ENCODE results near the gene ADAMTS9. TPM values are rescaled to one million over a fixed set of nuclear protein-coding genes. Genes with fewer than 3 reads are reported as not detected.

Gene ADAMTS9
- total and polyA plus RNA-seq, 2 donors (not counting 3 experiments of a cell fraction or from before 2014, with no cell fraction given) = 6.5 to 23.9 TPM

DNA sequence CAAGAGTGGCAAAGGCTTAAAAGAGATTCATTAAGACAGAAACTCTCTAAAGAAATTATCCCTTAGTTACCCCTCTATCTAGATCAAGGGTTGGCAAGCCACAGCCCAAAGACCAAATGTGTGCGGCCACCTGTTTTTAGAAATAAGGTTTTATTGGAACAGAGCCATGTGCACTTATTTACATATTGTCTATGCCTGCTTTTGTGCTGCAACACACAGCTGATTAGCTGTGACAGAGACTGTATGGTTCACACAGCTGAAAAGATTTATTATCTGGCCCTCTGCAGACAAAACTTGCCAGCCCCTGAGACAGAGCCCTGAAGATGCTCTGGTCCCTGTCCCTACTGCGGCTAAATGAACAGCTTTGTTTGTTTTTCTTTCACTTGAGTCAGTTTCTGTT, 88.1 kb downstream of the ADAMTS9 start:
- no peak for FAIRE-seq

More for the DNA sequence above, 88.1 kb downstream of the ADAMTS9 start:
- peaks cover 3% of the 10 kb centered on the region for H3K4me1 ChIP-seq (ENCODE audit: control insufficient read depth, extremely low read depth, insufficient read depth, low read length)
- no peak overlapping the region for H3K4me2 ChIP-seq (ENCODE audit: insufficient read depth, low read length)
- H3K79me2 ChIP-seq (ENCODE audit: control insufficient read depth, insufficient read depth, low read length) = no peaks in the 10 kb centered on the region
- no TSS peak for BruUV-seq (replicated peaks)
- no peak overlapping the region for H3K27ac ChIP-seq (ENCODE audit: insufficient read depth, low read depth, low read length)
- ChIA-PET POLR2A (no interaction called here), CTCF (interaction anchor here (0.6 to 1.1 kb wide), 3 partner anchors 36 to 570 kb away, joined by 3 read pairs; no protein-coding TSS in a partner anchor)
- H3K36me3 ChIP-seq (ENCODE audit: control insufficient read depth in 2 of 2, extremely low read depth in 1 of 2, insufficient read depth in 2 of 2, low read length in 2 of 2) = peaks cover 0 to 7% of the 10 kb centered on the region in 2 experiments
- H3K9me1 ChIP-seq (replicated peaks; ENCODE audit: control insufficient read depth, extremely low read depth, insufficient read depth, low read length) = no peaks in the 10 kb centered on the region
- H3K9ac ChIP-seq (replicated peaks; ENCODE audit: extremely low read depth, insufficient read depth, low read length) = no peak overlapping the region
- H3K4me3 ChIP-seq (replicated peaks in 1 of 3; ENCODE audit: insufficient read depth in 1 of 3, low read depth in 1 of 3, low read length in 3 of 3) = no peak overlapping the region
- H3K9me3 ChIP-seq (replicated peaks; ENCODE audit: control insufficient read depth, insufficient read depth, low read length) = no peaks in the 10 kb centered on the region
- DNase-seq (ENCODE audit: low read depth, low spot score) = no peak
- TF ChIP-seq, protein P1, sequence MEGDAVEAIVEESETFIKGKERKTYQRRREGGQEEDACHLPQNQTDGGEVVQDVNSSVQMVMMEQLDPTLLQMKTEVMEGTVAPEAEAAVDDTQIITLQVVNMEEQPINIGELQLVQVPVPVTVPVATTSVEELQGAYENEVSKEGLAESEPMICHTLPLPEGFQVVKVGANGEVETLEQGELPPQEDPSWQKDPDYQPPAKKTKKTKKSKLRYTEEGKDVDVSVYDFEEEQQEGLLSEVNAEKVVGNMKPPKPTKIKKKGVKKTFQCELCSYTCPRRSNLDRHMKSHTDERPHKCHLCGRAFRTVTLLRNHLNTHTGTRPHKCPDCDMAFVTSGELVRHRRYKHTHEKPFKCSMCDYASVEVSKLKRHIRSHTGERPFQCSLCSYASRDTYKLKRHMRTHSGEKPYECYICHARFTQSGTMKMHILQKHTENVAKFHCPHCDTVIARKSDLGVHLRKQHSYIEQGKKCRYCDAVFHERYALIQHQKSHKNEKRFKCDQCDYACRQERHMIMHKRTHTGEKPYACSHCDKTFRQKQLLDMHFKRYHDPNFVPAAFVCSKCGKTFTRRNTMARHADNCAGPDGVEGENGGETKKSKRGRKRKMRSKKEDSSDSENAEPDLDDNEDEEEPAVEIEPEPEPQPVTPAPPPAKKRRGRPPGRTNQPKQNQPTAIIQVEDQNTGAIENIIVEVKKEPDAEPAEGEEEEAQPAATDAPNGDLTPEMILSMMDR (IDR thresholded peaks at IDR 0.05; ENCODE audit: extremely low read depth in 1 of 2, insufficient read depth in 1 of 2, low read depth in 1 of 2, low read length in 2 of 2) = no peak
- TF ChIP-seq EZH2 (IDR thresholded peaks at IDR 0.05; ENCODE audit: borderline replicate concordance, low read depth, low read length, severe bottlenecking) = no peak
- no peak for TF ChIP-seq FOS (IDR thresholded peaks at IDR 0.05; ENCODE audit: borderline replicate concordance, insufficient read depth, low read length)
- TF ChIP-seq POLR2A (IDR thresholded peaks at IDR 0.05; ENCODE audit: low read depth, low read length) = no peak
- no peak for TF ChIP-seq MYC (IDR thresholded peaks at IDR 0.05; ENCODE audit: low read depth, low read length)
- no peak for TF ChIP-seq JUN (IDR thresholded peaks at IDR 0.05; ENCODE audit: borderline replicate concordance, insufficient read depth, insufficient read length, low read depth)
- no peak for TF ChIP-seq GATA2 (IDR thresholded peaks at IDR 0.05; ENCODE audit: insufficient read depth, insufficient read length, low read depth, low read length)
- no peak for TF ChIP-seq POLR2AphosphoS5 (IDR thresholded peaks at IDR 0.05; ENCODE audit: insufficient read depth, low read depth, low read length)
- TF ChIP-seq, protein P2, sequence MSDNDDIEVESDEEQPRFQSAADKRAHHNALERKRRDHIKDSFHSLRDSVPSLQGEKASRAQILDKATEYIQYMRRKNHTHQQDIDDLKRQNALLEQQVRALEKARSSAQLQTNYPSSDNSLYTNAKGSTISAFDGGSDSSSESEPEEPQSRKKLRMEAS (IDR thresholded peaks at IDR 0.05; ENCODE audit: insufficient read depth, insufficient read length) = no peak
- dilution Hi-C loops (cut with MboI; ENCODE audit: extremely low pct_ligation_motif_present, low sequenced_read_pairs) = no loop called here
- H3K27me3 ChIP-seq (ENCODE audit: control insufficient read depth in 2 of 2, insufficient read depth in 2 of 2, low read length in 2 of 2) = no peaks in the 10 kb centered on the region
- no peak overlapping the region for H2AFZ ChIP-seq (ENCODE audit: low read depth, low read length)
- intact Hi-C loops (cut with micrococcal nuclease) = no loop called here
- no peaks in the 10 kb centered on the region for H4K20me1 ChIP-seq (replicated peaks; ENCODE audit: control insufficient read depth, extremely low read depth, insufficient read depth, low read length)
